Measurements from ENCODE around the gene MOB2. TPM values are rescaled to one million over a fixed set of nuclear protein-coding genes. Genes with fewer than 3 reads are reported as not detected.

MOB2 gene
- total and polyA plus RNA-seq, 11 donors: 27.4 to 61.1 (median 44.7) TPM

GRCh38 chr11:1506981-1507380 lies 20.4 kb upstream of the MOB2 start:
- no peaks in the 10 kb centered on the region for H3K9me3 ChIP-seq
- DNase-seq: peak in 1 of 5 donors; percentile 40
- no peaks in the 10 kb centered on the region for H3K27me3 ChIP-seq
- intact Hi-C loops (cut with DNase I): no loop called here
- WGBS, 4 donors: 63 to 71% (median 70%) methylated on average over 6 to 9 of the region's 9 CpGs
- no peak for TF ChIP-seq POLR2A (IDR thresholded peaks at IDR 0.05)
- TF ChIP-seq CTCF (IDR thresholded peaks at IDR 0.05): no peak
- H3K4me1 ChIP-seq: peaks cover 38 to 79% (median 71%) of the 10 kb centered on the region in 12 donors
- H3K36me3 ChIP-seq: peaks cover 0 to 7% (median 0%) of the 10 kb centered on the region in 9 donors
- H3K4me3 ChIP-seq: no peak overlapping the region
- ATAC-seq: no peak
- peak overlapping the region in 3 of 12 donors; percentile 5 to 51 (median 13) for H3K27ac ChIP-seq

- no peaks in the 10 kb centered on the region for H3K36me3 ChIP-seq
- no peak for DNase-seq
- intact Hi-C loops (cut with DNase I): no loop called here
- no peaks in the 10 kb centered on the region for H3K9me3 ChIP-seq
- H3K27me3 ChIP-seq: no peaks in the 10 kb centered on the region
- no peak overlapping the region for H3K27ac ChIP-seq
- WGBS, 4 donors: 82 to 90% (median 88%) methylated on average over 8 to 11 of the region's 11 CpGs
- no peak overlapping the region for H3K4me3 ChIP-seq
- ATAC-seq: no peak
- TF ChIP-seq CTCF (IDR thresholded peaks at IDR 0.05): no peak
- no peak for TF ChIP-seq POLR2A (IDR thresholded peaks at IDR 0.05)
- H3K4me1 ChIP-seq: peaks cover 38 to 93% (median 76%) of the 10 kb centered on the region in 12 donors
These were observed 18.9 kb upstream of the MOB2 start for GRCh38 chr11:1505480-1505879.

- DNase-seq (peak in 2 of 5 donors; percentile 23 to 61), ATAC-seq (no peak)
- no peak overlapping the region for H3K27ac ChIP-seq
- TF ChIP-seq POLR2A (IDR thresholded peaks at IDR 0.05) (no peak), CTCF (IDR thresholded peaks at IDR 0.05) (no peak)
- no peaks in the 10 kb centered on the region for H3K9me3 ChIP-seq
- intact Hi-C loops (cut with DNase I): loop anchor here in 1 of 10 donors (5.0 kb wide), 1 partner anchor 42 kb away; no protein-coding TSS in a partner anchor
- peaks cover 38 to 95% (median 76%) of the 10 kb centered on the region in 12 donors for H3K4me1 ChIP-seq
- 86 to 95% (median 93%) methylated on average over 24 to 28 of the region's 28 CpGs for WGBS, 4 donors
- peaks cover 0 to 6% (median 0%) of the 10 kb centered on the region in 9 donors for H3K36me3 ChIP-seq
- H3K4me3 ChIP-seq: no peak overlapping the region
- H3K27me3 ChIP-seq: no peaks in the 10 kb centered on the region
These were observed 18.2 kb upstream of the MOB2 start for GRCh38 chr11:1504581-1505290.

GRCh38 chr11:1504138-1504537 lies 17.6 kb upstream of the MOB2 start:
- intact Hi-C loops (cut with DNase I): loop anchor here in 1 of 10 donors (5.0 kb wide), 1 partner anchor 42 kb away; no protein-coding TSS in a partner anchor
- no peaks in the 10 kb centered on the region for H3K9me3 ChIP-seq
- 69 to 84% (median 77%) methylated on average over 9 of the region's 9 CpGs for WGBS, 4 donors
- H3K27me3 ChIP-seq: no peaks in the 10 kb centered on the region
- peaks cover 0 to 6% (median 0%) of the 10 kb centered on the region in 9 donors for H3K36me3 ChIP-seq
- ATAC-seq (no peak), DNase-seq (peak in 2 of 5 donors; percentile 18 to 49)
- no peak overlapping the region for H3K4me3 ChIP-seq
- H3K4me1 ChIP-seq: peaks cover 38 to 89% (median 70%) of the 10 kb centered on the region in 12 donors
- TF ChIP-seq CTCF (IDR thresholded peaks at IDR 0.05) (no peak), POLR2A (IDR thresholded peaks at IDR 0.05) (no peak)
- H3K27ac ChIP-seq: peak overlapping the region in 6 of 12 donors; percentile 26 to 69 (median 64)
